HG02852 (cell line): ENCODE measurements around the gene ATG12.
"Not testable (repeated sequence)": the region's sequence is repeated elsewhere in the genome, so short reads cannot be mapped to it uniquely, and the experiment has no call there.

Source experiments
- ATAC-seq: cut with Tn5 transposase; IDR thresholded peaks from one replicate; pipeline ENCODE4 v1.9.1; 2021; ENCODE audit warnings: mild to moderate bottlenecking, moderate library complexity; ENCODE audit not compliant: unreplicated experiment

ATG12 gene

DNA sequence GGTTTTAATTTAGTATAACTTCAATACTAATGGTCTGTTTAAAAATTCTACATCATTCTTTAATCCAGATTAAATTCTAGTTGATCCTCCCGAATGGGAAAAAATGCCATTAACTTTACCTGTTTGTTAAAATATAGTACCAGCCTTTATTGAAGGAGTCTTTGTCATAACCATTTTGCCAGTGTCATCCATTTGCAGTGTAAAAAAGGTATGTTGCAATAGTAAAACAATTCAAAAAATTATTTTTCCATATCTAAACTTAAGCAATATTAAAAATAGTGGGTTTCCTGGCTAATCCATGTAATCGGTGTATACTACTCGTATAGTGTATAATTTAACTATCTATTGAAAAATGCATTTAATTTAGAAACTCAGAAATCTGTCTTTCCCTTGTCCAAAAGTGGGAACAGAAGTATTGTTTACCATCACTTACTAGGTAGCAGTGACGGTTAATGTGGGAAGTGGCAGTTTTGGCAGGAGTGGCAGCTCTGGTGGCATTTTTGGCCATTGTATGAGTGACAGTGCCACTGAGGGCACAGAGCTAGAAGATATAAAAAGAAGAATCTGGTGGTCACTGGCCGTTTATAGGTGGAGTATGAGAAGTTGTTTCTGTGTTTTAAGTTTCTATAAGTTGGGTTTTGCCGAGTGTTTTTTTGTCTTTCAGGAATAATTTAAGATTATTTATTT is 2.2 kb upstream of the ATG12 start:
- no peak for ATAC-seq

DNA sequence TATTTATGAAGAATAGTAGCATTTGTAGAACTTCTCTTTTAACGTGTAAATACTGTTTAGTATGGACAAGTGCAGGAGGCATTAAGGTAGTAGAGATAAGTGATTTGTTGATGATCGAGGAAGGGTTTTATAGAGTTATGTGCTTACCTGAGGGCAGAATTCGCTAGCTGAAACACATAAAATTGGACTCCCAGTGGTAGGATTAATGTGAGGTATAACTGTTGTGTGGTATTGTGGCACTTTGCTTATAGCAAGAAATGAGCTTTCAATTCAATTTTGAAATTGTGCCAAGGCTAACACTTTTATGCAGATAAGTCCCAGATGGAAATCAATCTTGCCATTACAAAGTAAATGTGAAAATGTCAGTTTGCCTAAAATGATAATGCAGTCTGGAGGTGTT is 1.6 kb upstream of the ATG12 start:
- ATAC-seq: no peak

DNA sequence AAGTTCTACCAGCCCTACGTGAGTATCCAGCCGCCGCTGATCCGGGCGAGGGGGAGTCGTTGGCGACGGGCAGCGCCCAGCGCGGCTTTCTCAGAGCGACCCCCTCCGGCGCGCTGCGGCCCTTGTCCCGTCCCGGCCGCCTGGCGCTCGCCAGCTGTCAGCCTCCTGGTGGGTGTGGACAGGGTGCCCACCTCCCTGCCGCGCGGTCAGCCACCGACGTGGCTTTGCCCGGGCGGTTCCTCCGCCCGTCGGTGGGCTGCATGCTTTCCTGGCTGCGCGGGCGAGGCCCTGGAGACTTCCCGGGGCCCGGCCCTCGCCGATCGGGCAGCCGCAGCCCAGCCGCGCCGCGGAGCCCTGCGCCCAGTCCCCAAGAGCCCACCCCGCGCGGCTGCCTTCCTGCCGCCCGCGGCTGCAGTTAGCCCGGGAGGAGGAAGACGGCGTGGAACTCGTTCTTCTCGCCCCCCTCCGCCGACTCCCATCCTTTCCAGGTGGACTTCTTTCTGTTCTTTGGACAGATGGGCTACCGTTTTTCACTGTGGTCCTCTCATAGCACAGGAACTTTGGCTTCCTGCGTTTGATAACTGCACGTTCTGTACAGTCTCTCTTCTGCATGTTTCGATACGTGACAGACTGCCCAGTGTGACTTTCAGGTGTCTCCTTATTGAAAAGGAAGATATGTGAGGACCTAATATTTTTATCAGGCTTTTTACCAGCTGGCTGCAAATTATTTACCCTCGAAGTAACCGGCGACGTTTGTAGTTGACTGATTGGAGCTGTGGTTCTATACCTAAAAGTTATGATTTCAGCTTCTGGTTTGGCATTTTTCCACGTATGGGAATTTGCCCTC is 947 bp upstream of the ATG12 start:
- peak; percentile 27 for ATAC-seq

DNA sequence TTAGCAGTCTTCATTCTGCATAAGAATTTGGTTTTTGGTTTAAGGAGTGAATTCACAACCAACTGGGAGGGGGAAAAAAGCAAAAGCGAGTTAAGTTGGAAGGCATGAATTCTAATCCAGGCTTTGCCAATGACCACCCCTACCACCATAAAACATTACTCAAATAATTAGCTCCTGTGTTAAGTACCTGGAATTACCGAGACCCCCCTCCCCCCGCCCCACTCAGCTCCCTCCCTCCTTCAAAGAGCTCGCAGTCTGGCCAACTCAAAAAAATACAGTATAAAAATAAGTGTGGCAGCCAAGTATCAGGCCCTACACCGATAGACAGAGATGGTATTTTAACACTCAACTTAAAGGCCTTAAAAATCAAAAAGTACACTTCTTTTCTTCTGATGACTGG is 492 bp downstream of the ATG12 start:
- ATAC-seq: no peak

DNA sequence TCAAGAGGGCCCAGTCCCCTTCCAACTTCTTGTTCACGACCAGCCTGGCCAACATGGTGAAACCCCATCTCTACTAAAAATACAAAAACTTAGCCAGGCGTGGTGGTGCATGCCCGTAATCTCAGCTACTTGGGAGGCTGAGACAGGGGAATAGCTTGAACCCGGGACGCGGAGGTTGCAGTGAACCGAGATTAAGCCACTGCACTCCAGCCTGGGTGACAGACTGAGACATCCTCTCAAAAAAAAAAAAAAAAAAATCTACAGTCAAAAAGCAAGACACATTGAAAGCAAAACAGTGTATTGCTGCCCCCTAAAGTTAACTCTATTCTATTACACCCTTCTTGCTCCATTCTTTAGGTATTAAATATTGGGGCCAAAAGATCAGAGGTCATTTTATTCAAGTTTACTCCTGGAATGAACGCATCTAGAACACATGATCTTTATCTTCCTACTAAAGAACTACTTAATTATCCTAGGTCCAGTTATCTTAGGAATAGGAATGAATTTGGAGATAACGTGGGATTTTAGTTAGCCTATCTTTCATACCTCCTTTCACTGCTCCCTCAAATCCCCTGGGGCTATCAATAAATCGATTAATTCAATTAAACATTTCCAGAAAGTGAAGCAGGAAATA is 2.4 kb downstream of the ATG12 start:
- no peak for ATAC-seq

DNA sequence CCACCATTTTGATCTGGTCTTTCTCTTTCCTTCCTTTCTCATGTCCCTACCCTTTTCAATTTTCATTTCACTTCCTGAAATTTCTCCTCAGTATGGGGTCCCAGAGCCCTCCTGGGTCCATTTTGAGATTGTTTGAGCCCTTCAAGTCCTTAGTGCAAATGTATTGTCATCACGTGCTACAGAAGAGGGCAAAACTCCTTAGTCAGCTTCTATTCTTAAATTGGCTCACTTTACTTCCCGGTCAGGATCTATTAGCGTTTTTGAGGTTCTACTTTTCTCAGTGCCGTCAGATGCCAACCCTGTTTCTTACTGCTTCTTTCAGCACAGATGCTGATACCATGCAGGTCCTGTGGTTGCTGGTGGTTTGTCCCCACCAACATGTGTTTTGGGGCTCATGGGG is 5.9 kb downstream of the ATG12 start:
- ATAC-seq: no peak

DNA sequence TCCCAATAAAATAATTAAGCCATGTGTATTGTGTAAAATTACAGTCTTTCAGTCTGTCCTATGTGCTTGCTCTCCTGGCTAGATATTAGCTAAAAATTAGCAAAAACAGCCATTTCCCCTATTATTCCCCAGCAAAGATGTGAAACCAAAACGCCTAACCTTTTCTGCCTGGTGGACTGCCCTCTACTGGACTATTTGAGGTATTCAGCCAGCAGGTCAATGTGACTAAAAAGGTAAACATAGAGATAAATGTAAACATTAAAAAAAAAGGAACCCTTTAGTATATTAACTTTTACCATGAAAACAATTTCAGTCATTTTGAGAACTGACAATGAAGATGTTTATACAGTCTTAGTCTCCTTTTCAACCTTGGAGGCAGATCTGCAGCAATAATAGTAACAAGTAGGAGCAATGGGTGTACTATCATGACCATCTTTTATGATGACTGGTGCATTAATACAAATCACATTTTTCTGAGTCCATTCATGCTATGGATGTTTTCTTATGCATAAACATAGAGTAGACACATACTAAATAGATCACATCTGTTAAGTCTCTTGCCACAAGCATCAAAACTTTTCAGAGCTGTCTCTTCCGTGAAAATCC is 10.1 kb downstream of the ATG12 start:
- ATAC-seq: peak; percentile 76

DNA sequence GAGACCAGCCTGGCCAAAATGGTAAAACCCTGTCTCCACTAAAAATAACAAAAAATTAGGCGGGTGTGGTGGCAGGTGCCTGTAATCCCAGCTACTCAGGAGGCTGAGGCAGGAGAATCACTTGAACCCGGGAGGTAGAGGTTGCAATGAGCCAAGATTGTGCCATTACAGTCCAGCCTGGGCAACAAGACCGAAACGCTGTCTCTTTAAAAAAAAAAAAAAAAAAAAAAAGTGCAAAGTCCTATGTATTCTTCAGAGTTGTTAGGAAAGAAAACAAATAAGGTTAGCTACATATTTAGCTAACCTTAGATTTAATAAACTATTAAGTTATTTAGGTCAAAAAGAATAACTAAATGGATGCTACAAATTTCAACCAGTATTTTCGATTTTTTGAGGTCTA is 11.5 kb downstream of the ATG12 start:
- no peak for ATAC-seq

DNA sequence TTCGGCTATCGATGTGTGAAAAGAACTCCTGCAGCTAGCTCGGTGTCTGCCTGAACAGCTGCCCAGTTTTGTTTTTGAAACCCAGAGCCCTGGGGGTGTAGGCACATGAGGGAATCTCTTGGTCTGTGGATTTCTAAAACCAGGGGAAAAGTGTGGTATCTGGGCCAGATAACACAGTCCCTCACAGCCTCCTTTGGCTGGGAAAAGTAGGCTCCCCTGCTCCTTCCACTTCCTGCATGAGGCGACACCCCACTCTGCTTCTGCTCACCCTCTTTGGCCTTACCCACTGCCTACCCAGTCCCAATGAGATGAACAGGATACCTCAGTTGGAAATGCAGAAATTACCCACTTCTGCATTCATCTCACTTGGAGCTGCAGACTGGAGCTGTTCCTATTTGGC is 15.4 kb downstream of the ATG12 start:
- ATAC-seq: no peak

DNA sequence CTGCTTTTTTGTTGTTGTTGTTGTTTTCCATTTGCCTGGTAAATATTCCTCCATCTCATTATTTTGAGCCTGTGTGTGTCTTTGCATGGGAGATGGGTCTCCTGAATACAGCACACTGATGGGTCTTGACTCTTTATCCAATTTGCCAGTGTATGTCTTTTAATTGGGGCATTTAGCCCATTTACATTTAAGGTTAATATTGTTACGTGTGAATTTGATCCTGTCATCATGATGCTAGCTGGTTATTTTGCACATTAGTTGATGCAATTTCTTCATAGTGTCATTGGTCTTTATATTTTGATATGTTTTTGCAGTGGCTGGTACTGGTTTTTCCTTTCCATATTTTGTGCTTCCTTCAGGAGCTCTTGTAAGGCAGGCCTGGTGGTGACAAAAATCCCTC is 16.4 kb downstream of the ATG12 start:
- ATAC-seq: not testable (repeated sequence)

DNA sequence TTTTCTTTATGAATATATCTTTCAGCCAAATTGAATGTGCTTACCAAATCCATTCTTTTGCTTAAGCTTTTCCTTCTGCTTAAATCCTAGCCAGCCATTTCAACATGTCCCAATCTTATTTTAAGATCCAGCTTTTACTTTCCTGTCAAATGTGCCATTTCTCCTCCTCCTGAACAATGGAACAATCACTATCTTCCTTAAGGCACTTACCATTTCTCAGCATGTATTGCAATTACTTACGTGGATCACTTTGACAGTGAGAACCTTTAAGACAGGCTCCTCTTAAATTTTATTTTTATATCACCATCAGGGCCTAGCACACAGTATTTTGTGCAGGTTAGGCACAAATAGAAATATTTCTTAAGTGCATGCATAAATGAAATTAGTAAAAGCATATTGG is 20.5 kb downstream of the ATG12 start:
- ATAC-seq: no peak

DNA sequence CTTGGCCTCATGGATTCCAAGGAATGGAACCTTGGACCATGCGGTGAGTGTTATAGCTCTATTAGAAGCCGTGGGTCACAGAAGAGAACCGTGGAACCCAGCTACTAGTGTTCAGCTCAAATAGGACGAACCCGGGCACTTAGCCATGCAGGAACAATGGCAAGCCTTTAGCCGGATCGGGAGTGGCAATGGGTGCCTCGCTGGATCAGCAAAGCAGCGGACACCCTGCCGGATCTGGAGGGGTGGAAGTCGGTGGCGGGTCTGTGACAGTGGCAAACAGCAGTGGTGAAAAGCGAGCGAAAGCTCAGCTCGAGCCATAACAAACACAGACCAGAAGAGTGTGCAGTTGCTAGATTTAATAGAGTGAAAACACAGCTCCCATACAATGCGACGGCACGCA is 22.5 kb downstream of the ATG12 start:
- no peak for ATAC-seq

DNA sequence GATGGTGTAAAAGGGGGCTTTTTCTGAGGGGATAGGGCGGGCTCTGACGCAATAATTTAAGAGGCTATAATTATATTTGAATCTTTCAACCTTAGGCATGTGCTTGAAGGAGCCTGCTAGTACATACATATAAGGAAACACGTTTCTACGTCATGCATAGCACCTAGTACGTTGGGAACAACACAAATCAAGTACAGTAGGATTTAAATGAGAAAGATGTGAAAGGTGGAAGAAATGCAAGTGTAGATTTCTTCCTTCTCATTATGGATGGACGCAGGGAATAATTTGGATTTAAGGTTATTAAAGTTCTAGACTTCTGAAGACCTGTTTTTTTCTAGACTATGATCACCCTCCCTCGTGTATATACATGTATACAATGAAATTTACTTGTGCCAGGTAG is 24.0 kb downstream of the ATG12 start:
- ATAC-seq: no peak

DNA sequence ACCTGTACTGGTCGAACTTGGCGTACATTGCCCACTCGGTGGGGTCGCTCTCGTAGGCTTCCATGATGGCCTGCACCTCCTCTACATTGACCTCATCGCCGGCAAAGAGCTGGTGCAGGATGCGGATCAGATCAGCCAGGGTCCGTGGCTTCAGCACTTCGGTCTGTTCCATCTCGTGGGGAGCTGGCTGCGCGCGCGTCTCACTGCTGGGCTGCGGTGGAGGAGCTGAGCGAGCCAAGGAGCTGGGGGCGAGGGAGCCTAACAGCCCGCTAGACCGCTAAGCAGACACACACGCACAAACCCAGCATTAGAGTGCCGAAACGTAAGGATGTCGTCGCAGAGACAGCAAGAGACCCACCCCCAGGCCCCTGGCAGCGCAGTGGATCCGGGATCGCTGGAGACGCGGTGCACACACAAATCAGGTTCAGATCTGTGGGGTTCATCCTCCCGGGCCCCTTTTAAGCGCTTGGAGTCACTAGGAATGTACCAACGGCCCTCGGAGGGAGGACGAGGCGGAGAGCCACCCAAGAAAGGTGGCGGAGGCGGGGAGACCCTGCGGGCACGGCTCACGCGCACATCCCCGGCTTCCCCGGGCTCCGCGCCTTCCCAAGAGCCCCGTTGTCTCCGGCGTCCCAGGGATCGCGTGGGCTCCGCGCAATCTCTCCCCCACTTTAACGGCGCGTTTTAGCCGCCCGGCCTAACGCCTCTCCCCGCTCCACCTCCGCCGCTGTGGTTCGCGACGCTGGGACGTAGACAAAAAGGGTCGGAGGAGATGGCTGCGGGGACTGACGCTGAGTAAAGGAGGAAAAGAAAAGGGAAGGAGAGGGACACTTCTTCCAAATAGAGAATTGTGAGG is 24.9 kb downstream of the ATG12 start, which contains the start of gene CDO1:
CDO1 (minus strand) TSS at position 434 of the 856 bp plus-strand sequence; CDS start at position 172, 262 bp downstream.
- ATAC-seq: no peak

DNA sequence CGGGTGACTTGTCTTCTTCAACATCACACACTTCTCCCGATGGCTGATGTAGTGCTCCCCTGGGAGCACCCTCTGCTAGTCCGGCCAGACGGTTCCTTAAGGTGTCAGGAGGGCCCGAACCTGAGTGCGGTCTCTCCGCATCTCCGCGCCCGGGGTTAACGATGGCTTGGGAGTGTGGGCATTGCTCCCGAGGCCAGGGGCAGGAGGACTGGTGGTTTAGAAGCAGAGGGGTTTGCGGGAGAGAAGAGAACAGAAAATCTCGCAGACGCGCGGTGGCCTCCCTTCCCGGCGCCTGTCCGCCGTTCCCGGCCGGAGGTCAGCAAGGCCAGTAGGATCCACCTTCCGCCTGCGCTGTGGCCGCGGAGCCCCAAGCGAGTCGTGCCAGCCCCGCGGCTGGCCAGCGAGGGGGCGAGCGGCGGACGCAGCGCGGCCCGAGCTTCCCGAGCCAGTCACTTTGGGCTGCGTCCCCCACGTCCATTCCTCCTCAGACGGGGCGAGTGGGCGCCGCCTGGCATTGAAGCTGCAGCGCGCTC is 25.6 kb downstream of the ATG12 start:
- ATAC-seq: no peak

DNA sequence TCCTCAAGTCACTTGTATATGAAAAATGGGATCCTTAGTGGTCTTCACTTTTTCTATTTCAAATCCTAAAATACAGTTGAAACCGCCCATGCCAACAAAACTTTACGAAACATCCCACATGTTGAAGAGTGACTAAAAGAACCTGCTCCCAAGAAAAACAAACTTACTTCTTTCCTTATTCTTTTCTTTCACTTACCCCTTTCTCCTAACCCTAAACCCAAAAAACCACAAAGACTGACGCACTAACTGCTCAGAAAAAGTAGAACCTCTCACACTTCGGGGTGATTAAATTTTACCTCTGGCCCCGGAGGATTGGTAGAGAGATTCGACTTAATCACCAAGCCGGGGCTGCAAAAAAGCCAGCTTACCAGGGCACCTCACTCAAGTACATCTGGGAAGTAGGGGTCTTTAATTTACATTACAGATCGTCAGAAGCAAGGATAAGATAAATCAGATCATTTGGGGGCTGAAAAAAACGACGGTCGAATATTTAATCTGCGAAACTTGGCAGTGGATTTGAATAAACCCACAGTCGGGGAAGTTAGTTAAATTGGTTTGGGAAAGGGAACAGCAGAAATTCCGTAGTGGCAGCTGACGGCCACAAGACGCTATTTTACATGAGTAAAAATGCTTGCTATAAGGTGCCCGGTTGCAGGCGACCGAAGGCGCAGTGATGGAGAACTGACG is 26.2 kb downstream of the ATG12 start:
- no peak for ATAC-seq

DNA sequence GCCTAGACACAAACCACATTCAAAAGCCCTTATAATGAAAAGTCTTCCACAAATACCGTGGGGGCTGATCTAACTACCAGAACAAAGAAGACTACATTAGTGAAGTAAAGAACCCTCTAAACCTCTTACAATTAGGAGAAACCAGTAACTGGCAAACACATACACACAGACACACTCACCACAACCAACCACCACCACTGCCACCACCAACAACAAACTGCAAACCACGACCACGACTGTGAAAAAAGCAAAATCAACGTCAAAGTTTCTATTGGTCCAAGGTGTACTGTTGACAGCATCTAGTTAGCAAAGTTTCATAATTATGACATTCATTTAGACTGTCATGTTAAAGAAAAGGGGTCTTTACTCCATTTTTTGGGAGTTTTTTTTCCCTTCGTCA is 27.6 kb downstream of the ATG12 start:
- ATAC-seq: no peak

DNA sequence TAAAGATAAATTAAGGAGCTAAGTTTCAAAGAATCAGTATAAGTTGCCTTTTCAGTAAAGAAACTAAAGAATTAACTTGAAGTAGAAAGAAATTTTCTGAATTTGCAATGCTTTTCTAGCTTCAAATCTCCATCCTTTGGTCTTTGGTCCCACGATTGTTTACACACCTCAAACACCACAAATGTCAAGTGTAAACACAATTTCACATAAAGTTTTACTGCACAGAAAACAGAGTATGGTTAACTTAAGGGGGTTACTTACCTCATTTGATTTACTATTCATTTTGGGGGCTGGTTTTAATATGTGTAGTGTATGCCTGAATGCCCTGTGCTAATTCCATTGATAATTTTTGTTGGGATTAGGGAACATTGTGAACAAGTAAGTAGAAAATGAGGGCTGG is 29.0 kb downstream of the ATG12 start:
- ATAC-seq: no peak

DNA sequence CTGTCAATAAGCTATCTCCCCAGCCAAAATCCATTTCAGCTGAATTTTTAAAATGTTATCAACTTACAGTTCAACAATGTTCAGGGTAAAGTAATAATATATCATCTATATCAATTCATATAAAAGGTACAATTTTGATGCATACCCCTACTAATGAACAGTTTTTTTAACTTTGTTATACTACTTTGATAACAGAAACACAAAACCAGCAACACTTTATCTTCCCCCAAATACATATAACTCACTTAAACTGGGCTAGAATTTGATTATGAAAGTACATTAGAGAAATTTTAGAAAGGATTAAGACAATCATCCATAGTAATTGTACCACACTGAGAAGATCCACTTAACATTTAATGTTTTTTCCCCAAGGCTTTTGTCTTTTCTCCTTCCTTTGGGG is 30.0 kb downstream of the ATG12 start:
- ATAC-seq: no peak

DNA sequence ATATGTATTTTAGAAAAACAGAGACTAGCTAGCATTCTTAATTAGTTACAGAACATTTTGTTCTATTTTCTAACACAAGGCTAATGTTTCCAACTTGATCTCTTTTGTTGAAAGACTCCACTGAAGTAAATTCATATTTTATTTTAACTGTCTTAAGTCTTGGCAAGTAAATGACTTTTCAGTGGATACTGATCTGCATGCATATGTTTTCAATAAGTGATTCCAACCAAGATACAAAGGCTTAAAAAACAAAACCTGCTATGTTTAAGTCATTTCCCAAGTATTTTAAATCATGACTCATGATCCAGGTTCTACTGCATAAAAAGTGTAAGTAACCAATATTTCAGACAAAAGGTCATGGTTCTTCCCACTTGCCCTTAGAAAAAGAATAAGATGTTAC is 30.6 kb downstream of the ATG12 start:
- no peak for ATAC-seq
